ENCODE measurements around the gene PDC.

Gene PDC

DNA sequence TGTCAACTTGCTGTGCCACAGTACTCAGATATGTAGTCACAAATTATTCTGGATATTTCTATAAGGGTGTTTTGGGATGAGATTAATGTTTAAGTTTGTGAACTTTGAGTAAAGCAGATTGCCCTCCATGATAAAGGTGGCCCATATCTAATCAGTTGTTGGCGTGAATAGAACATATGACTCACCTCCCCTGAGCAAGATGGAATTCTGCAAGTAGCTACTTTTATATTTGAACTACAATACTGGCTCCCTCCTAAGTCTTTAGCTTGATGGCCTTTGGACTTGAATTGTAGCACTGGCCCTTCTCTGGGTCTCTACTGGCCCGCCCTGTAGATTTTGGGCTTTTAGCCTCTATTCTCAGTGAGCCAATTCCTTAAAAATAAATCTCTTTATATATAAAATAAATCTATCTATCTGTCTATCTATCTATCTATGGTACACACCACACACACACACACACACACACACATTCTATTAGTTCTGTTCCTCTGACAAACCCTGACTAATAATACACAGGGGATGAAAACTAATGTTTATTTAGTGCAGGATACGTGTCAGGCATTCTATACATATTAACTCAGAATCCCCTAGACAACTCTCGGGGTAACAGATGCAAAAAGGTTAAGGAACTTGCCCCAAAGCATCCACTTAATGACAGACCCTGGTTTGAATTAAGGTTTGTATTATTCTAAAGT is 37.9 kb upstream of the PDC start:
- TF ChIP-seq EGR1 (IDR thresholded peaks at IDR 0.05) (no peak), RAD21 (IDR thresholded peaks at IDR 0.05; ENCODE audit: low read depth) (no peak), TCF12 (IDR thresholded peaks at IDR 0.05; ENCODE audit: low read depth) (no peak), CREB1 (IDR thresholded peaks at IDR 0.05; ENCODE audit: low read depth) (no peak), NFIC (IDR thresholded peaks at IDR 0.05) (no peak), ZBTB7A (IDR thresholded peaks at IDR 0.05; ENCODE audit: low read depth) (no peak), TEAD4 (IDR thresholded peaks at IDR 0.05) (no peak), YY1 (IDR thresholded peaks at IDR 0.05; ENCODE audit: low read depth) (no peak), EP300 (IDR thresholded peaks at IDR 0.05; ENCODE audit: borderline replicate concordance) (no peak), MAX (IDR thresholded peaks at IDR 0.05) (no peak), FOXM1 (IDR thresholded peaks at IDR 0.05; ENCODE audit: borderline replicate concordance, low read depth) (no peak), CEBPB (IDR thresholded peaks at IDR 0.05) (no peak)
- TF ChIP-seq, protein P1, sequence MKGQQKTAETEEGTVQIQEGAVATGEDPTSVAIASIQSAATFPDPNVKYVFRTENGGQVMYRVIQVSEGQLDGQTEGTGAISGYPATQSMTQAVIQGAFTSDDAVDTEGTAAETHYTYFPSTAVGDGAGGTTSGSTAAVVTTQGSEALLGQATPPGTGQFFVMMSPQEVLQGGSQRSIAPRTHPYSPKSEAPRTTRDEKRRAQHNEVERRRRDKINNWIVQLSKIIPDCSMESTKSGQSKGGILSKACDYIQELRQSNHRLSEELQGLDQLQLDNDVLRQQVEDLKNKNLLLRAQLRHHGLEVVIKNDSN (IDR thresholded peaks at IDR 0.05), result no peak

DNA sequence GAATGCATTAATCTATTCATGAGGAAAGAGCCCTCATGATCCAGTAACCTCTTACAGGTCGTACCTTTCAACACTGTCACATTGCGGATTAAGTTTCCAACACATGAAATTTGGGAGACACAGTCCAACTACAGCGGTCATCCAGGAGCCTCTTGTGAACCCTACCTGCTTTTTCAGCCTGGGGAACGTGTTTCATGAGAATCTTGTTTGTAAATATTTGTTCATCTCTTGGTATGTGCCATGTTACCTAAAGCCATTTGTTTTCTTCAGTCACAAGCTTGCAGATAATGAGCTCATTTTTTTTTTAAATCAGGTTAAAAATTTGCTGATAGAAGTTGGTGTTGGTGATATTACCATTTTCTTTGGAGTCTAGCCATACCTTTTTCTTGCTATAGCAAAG is 37.2 kb upstream of the PDC start:
- TF ChIP-seq TEAD4 (IDR thresholded peaks at IDR 0.05) (no peak), TAF1 (IDR thresholded peaks at IDR 0.05; ENCODE audit: low read depth) (no peak), RAD21 (IDR thresholded peaks at IDR 0.05; ENCODE audit: low read depth) (no peak)
- TF ChIP-seq, protein P1 (IDR thresholded peaks at IDR 0.05), result no peak

GRCh38 chr1:186497651-186498050 is 36.7 kb upstream of the PDC start:
- TF ChIP-seq TAF1 (IDR thresholded peaks at IDR 0.05; ENCODE audit: low read depth) (no peak), ZBTB7A (IDR thresholded peaks at IDR 0.05; ENCODE audit: low read depth) (no peak), TCF12 (IDR thresholded peaks at IDR 0.05; ENCODE audit: low read depth) (no peak), REST (IDR thresholded peaks at IDR 0.05; ENCODE audit: low read depth) (no peak), EP300 (IDR thresholded peaks at IDR 0.05; ENCODE audit: borderline replicate concordance) (no peak), EGR1 (IDR thresholded peaks at IDR 0.05) (no peak), MAX (IDR thresholded peaks at IDR 0.05) (no peak), RAD21 (IDR thresholded peaks at IDR 0.05; ENCODE audit: low read depth) (no peak)
- TF ChIP-seq, protein P1 (IDR thresholded peaks at IDR 0.05), result no peak

DNA sequence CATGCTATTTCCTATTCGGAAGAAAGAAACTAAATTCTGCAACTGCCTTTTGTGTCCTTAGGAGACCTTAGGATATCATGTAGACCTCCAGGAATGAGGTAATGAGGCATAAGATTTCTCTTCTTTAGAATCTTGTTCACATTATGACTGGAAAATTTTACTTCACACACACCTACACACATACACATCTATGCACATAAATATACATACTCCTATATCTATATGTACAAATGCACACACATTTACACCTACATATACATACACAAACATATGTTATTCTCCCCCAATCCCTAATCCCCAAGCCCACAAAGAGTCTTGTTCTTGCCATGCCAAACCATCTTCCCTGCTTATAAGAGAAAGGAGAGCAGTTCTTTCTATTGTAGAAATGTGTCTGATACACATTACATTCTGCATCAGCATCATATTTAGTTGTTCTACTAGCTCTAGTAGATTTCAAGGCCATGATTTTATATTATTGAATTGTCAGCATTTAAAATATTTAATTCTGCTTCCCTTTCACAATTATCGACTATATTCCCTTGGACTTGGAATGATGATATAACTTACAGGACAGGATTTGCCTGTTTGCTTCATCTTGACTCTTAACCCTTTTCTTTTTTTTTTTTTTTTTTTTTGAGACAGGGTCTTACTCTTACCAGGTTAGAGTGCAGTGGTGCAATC is 35.4 kb upstream of the PDC start:
- TF ChIP-seq TEAD4 (IDR thresholded peaks at IDR 0.05), result no peak
- no peak for TF ChIP-seq TAF1 (IDR thresholded peaks at IDR 0.05; ENCODE audit: low read depth)
- TF ChIP-seq CREB1 (IDR thresholded peaks at IDR 0.05; ENCODE audit: low read depth), result no peak
- TF ChIP-seq ZBTB7A (IDR thresholded peaks at IDR 0.05; ENCODE audit: low read depth), result no peak
- TF ChIP-seq, protein P1 (IDR thresholded peaks at IDR 0.05), result no peak
- no peak for TF ChIP-seq EP300 (IDR thresholded peaks at IDR 0.05; ENCODE audit: borderline replicate concordance)
- TF ChIP-seq REST (IDR thresholded peaks at IDR 0.05; ENCODE audit: low read depth), result no peak
- no peak for TF ChIP-seq CEBPB (IDR thresholded peaks at IDR 0.05)
- TF ChIP-seq EGR1 (IDR thresholded peaks at IDR 0.05), result no peak
- TF ChIP-seq FOXM1 (IDR thresholded peaks at IDR 0.05; ENCODE audit: borderline replicate concordance, low read depth), result no peak
- TF ChIP-seq TCF12 (IDR thresholded peaks at IDR 0.05; ENCODE audit: low read depth), result no peak
- TF ChIP-seq YY1 (IDR thresholded peaks at IDR 0.05; ENCODE audit: low read depth), result no peak
- TF ChIP-seq MAX (IDR thresholded peaks at IDR 0.05), result no peak
- TF ChIP-seq NFIC (IDR thresholded peaks at IDR 0.05), result no peak
- TF ChIP-seq RAD21 (IDR thresholded peaks at IDR 0.05; ENCODE audit: low read depth), result no peak

Data from Ishikawa (cell line).